ENCODE measurements around the gene CRISP3. TPM values are rescaled to one million over a fixed set of nuclear protein-coding genes. Genes with fewer than 3 reads are reported as not detected.

The CRISP3 gene
- total and polyA plus RNA-seq, 2 of the 4 experiments (the other 2 are of a cell fraction): not detected

- Histone ChIP-seq H2BK120ac (ENCODE audit: low read depth, low read length) (no peak overlapping the region), H2BK20ac (ENCODE audit: low read depth, low read length) (no peak overlapping the region), H2AK9ac (replicated peaks; ENCODE audit: low read depth, low read length, poor library complexity) (no peak overlapping the region), H3K9ac (ENCODE audit: low read depth, low read length) (no peak overlapping the region), H4K91ac (ENCODE audit: insufficient read depth, low read depth, low read length) (no peak overlapping the region), H3K14ac (replicated peaks; ENCODE audit: low read depth, low read length) (no peak overlapping the region), H3K4me3 (ENCODE audit: insufficient read depth, low read depth, low read length) (no peak overlapping the region), H3K18ac (ENCODE audit: low read depth, low read length) (no peak overlapping the region), H2BK15ac (ENCODE audit: low read depth, low read length) (no peak overlapping the region), H3K27ac (ENCODE audit: insufficient read depth, low read length) (no peak overlapping the region), H2AK5ac (ENCODE audit: low read depth, low read length) (no peak overlapping the region), H2AFZ (replicated peaks; ENCODE audit: low read length, poor library complexity) (no peak overlapping the region), H3K9me3 (ENCODE audit: control insufficient read depth, insufficient read depth, low read length) (peaks cover 4% of the 10 kb centered on the region; the same call in 1 of the 2 replicates), H3K9me1 (ENCODE audit: insufficient read depth, low read length) (no peaks in the 10 kb centered on the region), H4K8ac (ENCODE audit: low read depth in 2 of 2, low read length in 2 of 2) (no peak overlapping the region), H3K23ac (ENCODE audit: low read depth, low read length) (no peak overlapping the region), H3K27me3 (ENCODE audit: control insufficient read depth, insufficient read depth, low read length) (no peaks in the 10 kb centered on the region), H3K36me3 (ENCODE audit: control insufficient read depth, insufficient read depth, low read length) (no peaks in the 10 kb centered on the region), H4K5ac (ENCODE audit: low read depth, low read length) (no peak overlapping the region), H3K4me2 (ENCODE audit: low read depth, low read length) (no peak overlapping the region), H4K20me1 (ENCODE audit: insufficient read depth, low read length) (no peaks in the 10 kb centered on the region), H3K56ac (ENCODE audit: extremely low read depth, insufficient read depth, low read length) (no peak overlapping the region), H3K4me1 (ENCODE audit: control insufficient read depth, insufficient read depth, low read length) (no peaks in the 10 kb centered on the region), H3K79me1 (ENCODE audit: low read depth in 1 of 2, low read length in 2 of 2) (no peaks in the 10 kb centered on the region), H2BK5ac (ENCODE audit: low read depth, low read length, poor library complexity, severe bottlenecking) (no peak overlapping the region), H3K4ac (ENCODE audit: low read depth, low read length) (no peak overlapping the region)
- WGBS, 2 experiments (ENCODE audit: extremely low coverage in 2 of 2, insufficient read length in 1 of 2): 43% methylated on average over 1 of the region's 2 CpGs; no CpG with 5 or more reads in 1 of the 2 experiments
- ATAC-seq (ENCODE audit: low read depth) (no peak), DNase-seq (no peak)
- no peak for TF ChIP-seq SMC3 (IDR thresholded peaks at IDR 0.05; ENCODE audit: low read depth, low read length)
- TF ChIP-seq MAZ (IDR thresholded peaks at IDR 0.05; ENCODE audit: borderline replicate concordance, low read depth, low read length): no peak
- no peak for TF ChIP-seq CEBPB (IDR thresholded peaks at IDR 0.05; ENCODE audit: low read depth, low read length)
- no peak for TF ChIP-seq POLR2A (IDR thresholded peaks at IDR 0.05; ENCODE audit: low read depth, low read length)
- TF ChIP-seq ELK1 (IDR thresholded peaks at IDR 0.05; ENCODE audit: borderline replicate concordance, low read depth, low read length): no peak
- no peak for TF ChIP-seq RCOR1 (IDR thresholded peaks at IDR 0.05; ENCODE audit: insufficient replicate concordance, low read length)
- no peak for TF ChIP-seq USF2 (IDR thresholded peaks at IDR 0.05; ENCODE audit: low read depth, low read length)
- no peak for TF ChIP-seq CTCF (conservative IDR thresholded peaks at IDR 0.05; ENCODE audit: low read depth, low read length)
- BruUV-seq (replicated peaks): no TSS peak
- dilution Hi-C loops (cut with HindIII; ENCODE audit: low sequenced_read_pairs, unreplicated experiment) (no loop called here), intact Hi-C loops (cut with micrococcal nuclease) (no loop called here), in situ Hi-C loops (cut with MboI; ENCODE audit: low sequenced_read_pairs) (no loop called here)
- ChIA-PET CTCF (no interaction called here), POLR2A (ENCODE audit: unreplicated experiment) (no interaction called here)
Measured at GRCh38 chr6:49790341-49790740, 46.2 kb upstream of the CRISP3 start.

Measured in IMR-90 (cell line).